H1 (cell line): ENCODE measurements around the gene DPYD. TPM values are rescaled to one million over a fixed set of nuclear protein-coding genes. Genes with fewer than 3 reads are reported as not detected.

Experiments
- CTCF ChIA-PET: fragments of 300-600 bp; sonication (Branson Sonifier 250); formaldehyde crosslinking; loops from one replicate; lab custom pipeline; 2021; ENCODE audit not compliant: partially characterized antibody; lab: Charles Lee
- POLR2A ChIA-PET: fragments of 300-600 bp; sonication (Branson Sonifier 250); formaldehyde crosslinking; loops from one replicate; lab custom pipeline; 2021; ENCODE audit warnings: inconsistent platforms; ENCODE audit not compliant: partially characterized antibody; lab: Charles Lee
- DNase-seq, 2 experiments: peaks; one replicate each; pipeline versions ENCODE4 v3.0.0 to v3.0.0-alpha.2; 2010 to 2022; ENCODE audit warnings: low spot score in 2 of 2, low read depth in 1 of 2, mixed read lengths in 1 of 2
- FAIRE-seq: peaks from 2 replicates; lab custom pipeline; 2011; peaks lifted over from hg19 to GRCh38; lab: Jason Lieb, UNC
- H2AFZ ChIP-seq: 2 replicates; pipeline ENCODE4 v1.8.1; 2012; ENCODE audit warnings: low read length, inconsistent platforms
- H2AK5ac ChIP-seq: 2 replicates; pipeline ENCODE4 v1.6.1; 2013; ENCODE audit warnings: low read depth, low read length
- H2BK120ac ChIP-seq: replicated peaks from 2 replicates; pipeline ENCODE3; 2013; ENCODE audit warnings: low read depth, low read length, inconsistent platforms
- H2BK12ac ChIP-seq: 2 replicates; pipeline ENCODE4 v1.6.1; 2013; ENCODE audit warnings: low read depth, low read length
- H2BK15ac ChIP-seq: 2 replicates; pipeline ENCODE4 v1.6.1; 2013; ENCODE audit warnings: low read length
- H2BK20ac ChIP-seq: 2 replicates; pipeline ENCODE4 v1.6.1; 2013; ENCODE audit warnings: low read length
- H2BK5ac ChIP-seq: 2 replicates; pipeline ENCODE4 v1.6.1; 2013; ENCODE audit warnings: low read depth, low read length
- H3K14ac ChIP-seq: 2 replicates; pipeline ENCODE4 v1.6.1; 2013; ENCODE audit warnings: inconsistent platforms; ENCODE audit not compliant: insufficient read length
- H3K18ac ChIP-seq: 2 replicates; pipeline ENCODE4 v1.6.1; 2013; ENCODE audit warnings: low read length; ENCODE audit errors: extremely low read depth
- H3K23ac ChIP-seq: 2 replicates; pipeline ENCODE4 v1.6.1; 2013; ENCODE audit warnings: inconsistent platforms; ENCODE audit not compliant: insufficient read length
- H3K23me2 ChIP-seq: 2 replicates; pipeline ENCODE4 v1.6.1; 2013; ENCODE audit warnings: low read depth, low read length
- H3K27ac ChIP-seq: 2 replicates; pipeline ENCODE4 v1.6.1; 2011; ENCODE audit warnings: low read depth, low read length, inconsistent platforms
- H3K27me3 ChIP-seq, 4 experiments: replicated peaks in 1 of 4; 1 replicate in 1 of 4; 2 replicates in 3 of 4; pipeline versions ENCODE4 v1.6.1 to v1.8.1; 2011 to 2013; ENCODE audit warnings: low read length in 3 of 4, mild to moderate bottlenecking in 3 of 4, inconsistent platforms in 2 of 4, mixed read lengths in 2 of 4, moderate library complexity in 1 of 4; ENCODE audit not compliant: control insufficient read depth in 3 of 4, insufficient read depth in 3 of 4; ENCODE audit errors: extremely low read depth in 1 of 4
- H3K36me3 ChIP-seq, 4 experiments: 2 replicates each; pipeline versions ENCODE4 v1.6.1 to v1.8.1; 2011 to 2013; ENCODE audit warnings: mild to moderate bottlenecking in 4 of 4, low read length in 3 of 4, moderate library complexity in 2 of 4, control low read depth in 1 of 4, inconsistent platforms in 1 of 4; ENCODE audit not compliant: insufficient read depth in 4 of 4, control insufficient read depth in 2 of 4
- H3K4ac ChIP-seq: replicated peaks from 2 replicates; pipeline ENCODE3; 2013; ENCODE audit warnings: low read length, low read depth, mixed read lengths, inconsistent platforms; ENCODE audit not compliant: insufficient read length
- H3K4me1 ChIP-seq, 4 experiments: replicated peaks in 1 of 4; 1 replicate in 1 of 4; 2 replicates in 3 of 4; pipeline versions ENCODE4 v1.6.1 to v1.8.1; 2011 to 2013; ENCODE audit warnings: low read length in 3 of 4, inconsistent platforms in 2 of 4, mixed read lengths in 1 of 4; ENCODE audit not compliant: insufficient read depth in 4 of 4, control insufficient read depth in 3 of 4
- H3K4me2 ChIP-seq, 2 experiments: 2 replicates each; pipeline versions ENCODE4 v1.6.1 to v1.8.1; 2011 to 2013; ENCODE audit warnings: low read depth in 2 of 2, low read length in 2 of 2, control low read depth in 1 of 2, inconsistent platforms in 1 of 2, mild to moderate bottlenecking in 1 of 2; ENCODE audit not compliant: insufficient read depth in 1 of 2
- H3K4me3 ChIP-seq, 4 experiments: fragments of 200-600, 300-600 bp in 1 of 4; sonication (generic), shearing (Covaris generic), sonication (Bioruptor Twin) in 1 of 4; 2 replicates each; pipeline versions ENCODE4 v1.5.1 to v1.8.1; 2011 to 2016; ENCODE audit warnings: low read length in 4 of 4, low read depth in 3 of 4, control low read depth in 2 of 4, inconsistent platforms in 2 of 4, mild to moderate bottlenecking in 2 of 4, mixed read lengths in 1 of 4, moderate library complexity in 1 of 4; ENCODE audit not compliant: insufficient read depth in 2 of 4; ENCODE audit errors: extremely low read depth in 1 of 4
- H3K56ac ChIP-seq: replicated peaks from 2 replicates; pipeline ENCODE3; 2013; ENCODE audit warnings: low read depth, mild to moderate bottlenecking, mixed read lengths, low read length, inconsistent platforms; ENCODE audit not compliant: insufficient read length
- H3K79me1 ChIP-seq: 2 replicates; pipeline ENCODE4 v1.6.1; 2013; ENCODE audit warnings: low read depth, low read length, control low read depth
- H3K79me2 ChIP-seq, 2 experiments: 2 replicates each; pipeline versions ENCODE4 v1.6.1 to v1.8.1; 2012 to 2013; ENCODE audit warnings: low read length in 2 of 2, mild to moderate bottlenecking in 2 of 2, inconsistent platforms in 1 of 2; ENCODE audit not compliant: insufficient read depth in 2 of 2, control insufficient read depth in 1 of 2
- H3K9ac ChIP-seq, 4 experiments: replicated peaks in 1 of 4; 1 replicate in 1 of 4; 2 replicates in 3 of 4; pipeline versions ENCODE4 v1.6.1 to v1.8.1; 2011 to 2013; ENCODE audit warnings: low read depth in 3 of 4, low read length in 3 of 4, control low read depth in 2 of 4, mild to moderate bottlenecking in 2 of 4, moderate library complexity in 2 of 4, inconsistent platforms in 1 of 4; ENCODE audit errors: extremely low read depth in 1 of 4
- H3K9me3 ChIP-seq, 2 experiments: 2 replicates each; pipeline versions ENCODE4 v1.6.1 to v1.8.1; 2012 to 2013; ENCODE audit warnings: mild to moderate bottlenecking in 2 of 2, moderate library complexity in 2 of 2, control low read depth in 1 of 2, inconsistent platforms in 1 of 2, low read depth in 1 of 2, low read length in 1 of 2, mixed read lengths in 1 of 2; ENCODE audit not compliant: insufficient read depth in 2 of 2
- H4K20me1 ChIP-seq, 2 experiments: replicated peaks in 1 of 2; 2 replicates each; pipeline versions ENCODE3 to v1.8.1; 2011 to 2013; ENCODE audit warnings: inconsistent platforms in 2 of 2, low read length in 2 of 2, mild to moderate bottlenecking in 1 of 2; ENCODE audit not compliant: insufficient read depth in 2 of 2, control insufficient read depth in 1 of 2
- H4K5ac ChIP-seq: 2 replicates; pipeline ENCODE4 v1.6.1; 2013; ENCODE audit warnings: low read length, low read depth, mixed read lengths, inconsistent platforms; ENCODE audit not compliant: insufficient read length
- H4K8ac ChIP-seq: 2 replicates; pipeline ENCODE4 v1.8.0; 2013; ENCODE audit warnings: mild to moderate bottlenecking, moderate library complexity, low read length, inconsistent platforms; ENCODE audit not compliant: insufficient read depth; ENCODE audit errors: extremely low read depth
- H4K91ac ChIP-seq: replicated peaks from 2 replicates; pipeline ENCODE3; 2013; ENCODE audit warnings: low read length, mixed read lengths, inconsistent platforms; ENCODE audit not compliant: insufficient read length
- CREB1 ChIP-seq: IDR thresholded peaks from 2 replicates; pipeline ENCODE4 v1.6.1; 2012; ENCODE audit warnings: inconsistent platforms
- EZH2 ChIP-seq: fragments of 200-600 bp; sonication (generic); IDR thresholded peaks from 2 replicates; pipeline ENCODE4 v1.7.1; 2012; ENCODE audit warnings: low read depth, mild to moderate bottlenecking, moderate library complexity, low read length, inconsistent platforms; ENCODE audit not compliant: severe bottlenecking
- JUN ChIP-seq: IDR thresholded peaks from 2 replicates; pipeline ENCODE4 v1.6.1; 2011; ENCODE audit warnings: low read depth, mild to moderate bottlenecking, improper control_type of control experiment, low read length
- MAFK ChIP-seq: IDR thresholded peaks from 2 replicates; pipeline ENCODE4 v1.6.1; 2012; ENCODE audit warnings: low read depth, mild to moderate bottlenecking, improper control_type of control experiment, low read length
- RNF2 ChIP-seq: fragments of 200-900, 300-1000 bp; sonication (generic); IDR thresholded peaks from 2 replicates; pipeline ENCODE4 v1.7.1; 2016; ENCODE audit warnings: borderline replicate concordance, low read depth, mild to moderate bottlenecking, antibody characterized with exemption, low read length; ENCODE audit not compliant: poor library complexity, severe bottlenecking; ENCODE audit errors: missing control alignments
- RXRA ChIP-seq: IDR thresholded peaks from 2 replicates; pipeline ENCODE4 v1.6.1; 2011; ENCODE audit warnings: low read depth, mild to moderate bottlenecking, low read length, moderate library complexity; ENCODE audit not compliant: insufficient read depth
- SAP30 ChIP-seq: fragments of 300-600 bp; sonication (generic); IDR thresholded peaks from 2 replicates; pipeline ENCODE4 v1.7.1; 2012; ENCODE audit warnings: low read length, moderate library complexity, mild to moderate bottlenecking, inconsistent platforms; ENCODE audit not compliant: insufficient read depth, insufficient replicate concordance
- SIRT6 ChIP-seq: IDR thresholded peaks from one replicate; pipeline ENCODE4 v1.7.1; 2012; ENCODE audit warnings: low read length, inconsistent platforms
- SIX5 ChIP-seq: IDR thresholded peaks from 2 replicates; pipeline ENCODE4 v1.6.1; 2011; ENCODE audit warnings: mild to moderate bottlenecking, low read depth, low read length
- SP4 ChIP-seq: IDR thresholded peaks from 2 replicates; pipeline ENCODE4 v1.6.1; 2012; ENCODE audit warnings: low read length, inconsistent platforms
- WGBS, 2 experiments: shearing (Covaris generic) in 1 of 2; methylation state at CpG; one replicate each; pipeline versions ENCODE4 v1.1.6 to v1.1.7; 2013 to 2015; ENCODE audit warnings: low lambda C conversion rate in 2 of 2, mixed read lengths in 2 of 2, inconsistent platforms in 1 of 2, low coverage in 1 of 2, missing lambda C conversion rate in 1 of 2; ENCODE audit not compliant: insufficient replicate concordance in 2 of 2, insufficient coverage in 1 of 2, insufficient read length in 1 of 2; ENCODE audit errors: extremely low coverage in 1 of 2, missing lambda C conversion rate in 1 of 2; 5-methylcytosine and 5-hydroxymethylcytosine counted together
- polyA plus RNA-seq, 7 experiments: library from polyadenylated mRNA; depleted of rRNA in 3 of 7; stranded (reverse) in 5 of 7; unstranded in 2 of 7; fragments of >200 nt in 5 of 7; fragments of 200-250 nt in 2 of 7; gene quantifications; 1 replicate in 5 of 7; 2 replicates in 1 of 7; 4 replicates in 1 of 7; pipeline versions ENCODE4 v1.2.1 to v1.2.3, GENCODE V29; 2011 to 2013; ENCODE audit warnings: missing spikeins in 2 of 7, mixed read lengths in 2 of 7
- total RNA-seq: library from RNA; stranded (reverse); fragmentation: NEBNext Ultra II Directional; extraction: Animal tissue kit (Norgen Biotek cat#: 25700); gene quantifications from 2 replicates; pipeline ENCODE4 v1.2.1, GENCODE V29; 2021
- TF ChIP-seq, protein P1 (sequence below): IDR thresholded peaks from 2 replicates; pipeline ENCODE4 v1.6.1; 2012; ENCODE audit warnings: inconsistent platforms

DPYD gene
- total and polyA plus RNA-seq, 2 of the 8 experiments (the other 6 are each of a cell fraction or from before 2014, with no cell fraction given): 0.29 to 0.73 TPM

DNA sequence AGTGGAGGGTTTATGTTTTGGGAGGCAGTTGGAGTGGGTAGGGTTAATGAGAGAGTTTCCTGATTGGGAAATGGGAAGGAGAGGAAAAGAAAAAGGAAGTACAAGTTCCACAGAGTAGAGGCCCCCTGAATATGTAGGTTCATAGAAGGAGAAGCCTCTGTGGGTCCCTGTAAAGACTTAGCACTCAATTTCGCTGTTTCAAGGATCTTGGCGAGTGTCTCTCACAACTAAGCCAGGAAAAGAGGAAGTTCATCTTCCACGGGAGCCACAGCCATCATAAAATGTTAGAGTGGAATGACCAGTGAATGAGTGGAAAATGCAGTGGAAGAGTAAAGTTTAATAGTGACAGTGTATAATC is 17.4 kb upstream of the DPYD start:
- H2BK12ac ChIP-seq: no peak overlapping the region
- H3K4ac ChIP-seq: no peak overlapping the region
- H3K56ac ChIP-seq: no peak overlapping the region
- H3K36me3 ChIP-seq: no peaks in the 10 kb centered on the region
- no peaks in the 10 kb centered on the region for H3K4me1 ChIP-seq
- H3K9ac ChIP-seq: no peak overlapping the region
- 88% methylated on average over 3 of the region's 3 CpGs; no CpG with 5 or more reads in 1 of the 2 experiments for WGBS, 2 experiments
- no peak overlapping the region for H4K91ac ChIP-seq
- FAIRE-seq (no peak), DNase-seq (no peak)
- no peaks in the 10 kb centered on the region for H3K9me3 ChIP-seq
- ChIA-PET POLR2A (no interaction called here), CTCF (no interaction called here)
- H3K23ac ChIP-seq: no peak overlapping the region
- H2BK15ac ChIP-seq: no peak overlapping the region
- H3K18ac ChIP-seq: no peak overlapping the region
- H3K79me2 ChIP-seq: no peaks in the 10 kb centered on the region
- H2BK120ac ChIP-seq: no peak overlapping the region
- no peaks in the 10 kb centered on the region for H3K79me1 ChIP-seq
- H2AFZ ChIP-seq: no peak overlapping the region
- no peak overlapping the region for H3K27ac ChIP-seq
- H3K27me3 ChIP-seq: no peaks in the 10 kb centered on the region
- no peak overlapping the region for H4K8ac ChIP-seq
- H3K4me3 ChIP-seq: no peak overlapping the region
- no peak overlapping the region for H2BK5ac ChIP-seq
- no peaks in the 10 kb centered on the region for H4K20me1 ChIP-seq
- no peak overlapping the region for H3K4me2 ChIP-seq
- H2AK5ac ChIP-seq: no peak overlapping the region
- H3K14ac ChIP-seq: no peak overlapping the region
- H4K5ac ChIP-seq: no peak overlapping the region
- H2BK20ac ChIP-seq: no peak overlapping the region
- no peaks in the 10 kb centered on the region for H3K23me2 ChIP-seq
- TF ChIP-seq EZH2 (no peak), SIX5 (no peak), JUN (no peak), SAP30 (no peak), CREB1 (no peak), SIRT6 (no peak), SP4 (no peak), RNF2 (no peak), MAFK (no peak), RXRA (no peak)
- TF ChIP-seq, protein P1, sequence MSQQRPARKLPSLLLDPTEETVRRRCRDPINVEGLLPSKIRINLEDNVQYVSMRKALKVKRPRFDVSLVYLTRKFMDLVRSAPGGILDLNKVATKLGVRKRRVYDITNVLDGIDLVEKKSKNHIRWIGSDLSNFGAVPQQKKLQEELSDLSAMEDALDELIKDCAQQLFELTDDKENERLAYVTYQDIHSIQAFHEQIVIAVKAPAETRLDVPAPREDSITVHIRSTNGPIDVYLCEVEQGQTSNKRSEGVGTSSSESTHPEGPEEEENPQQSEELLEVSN: no peak
